PC-9 (cell line): Measurements from ENCODE around the gene TUBB2A. TPM values are rescaled to one million over a fixed set of nuclear protein-coding genes. Genes with fewer than 3 reads are reported as not detected.
"Not testable (repeated sequence)": the region's sequence is repeated elsewhere in the genome, so short reads cannot be mapped to it uniquely, and the experiment has no call there.

Experiments used
- BruUV-seq: library from RNA; stranded (reverse); fragments of 400-500 nt; replicated peaks from 2 replicates; lab custom pipeline; 2021; lab: Mats Ljungman, UMichigan
- CTCF ChIA-PET: fragments of 300-600 bp; sonication (Branson Sonifier 250); formaldehyde crosslinking; loops from one replicate; lab custom pipeline; 2022; ENCODE audit warnings: antibody characterized with exemption; lab: Charles Lee
- POLR2A ChIA-PET: fragments of 300-600 bp; sonication (Branson Sonifier 250); formaldehyde crosslinking; loops from one replicate; lab custom pipeline; 2022; ENCODE audit warnings: antibody characterized with exemption; ENCODE audit not compliant: unreplicated experiment; lab: Charles Lee
- DNase-seq, 2 experiments: peaks; one replicate each; pipeline versions ENCODE4 v3.0.0 to v3.0.0-alpha.2; 2015 to 2022; ENCODE audit warnings: mixed read lengths in 1 of 2
- H2AFZ ChIP-seq: fragments of 200-600 bp; sonication (generic); 2 replicates; pipeline ENCODE4 v1.8.1; 2017; ENCODE audit warnings: antibody characterized with exemption
- H3F3A ChIP-seq: fragments of 200-600 bp; sonication (generic); 2 replicates; pipeline ENCODE4 v1.8.1; 2017; ENCODE audit warnings: antibody characterized with exemption, mild to moderate bottlenecking, low read depth; ENCODE audit not compliant: insufficient read depth
- H3K27ac ChIP-seq: fragments of 200-600 bp; sonication (generic); 2 replicates; pipeline ENCODE4 v1.6.1; 2016; ENCODE audit warnings: mixed run types
- H3K27me3 ChIP-seq: fragments of 200-600 bp; sonication (generic); 2 replicates; pipeline ENCODE4 v1.6.1; 2016; ENCODE audit warnings: low read depth, mixed run types; ENCODE audit not compliant: insufficient read depth
- H3K36me3 ChIP-seq: fragments of 200-600 bp; sonication (generic); 2 replicates; pipeline ENCODE4 v1.6.1; 2016; ENCODE audit warnings: low read depth, mixed run types
- H3K4me1 ChIP-seq: fragments of 200-600 bp; sonication (generic); replicated peaks from 2 replicates; pipeline ENCODE4 v1.6.1; 2016; ENCODE audit warnings: mixed run types; ENCODE audit not compliant: insufficient read depth
- H3K4me2 ChIP-seq: fragments of 200-600 bp; sonication (generic); 2 replicates; pipeline ENCODE4 v1.6.1; 2017; ENCODE audit warnings: mixed run types
- H3K4me3 ChIP-seq: fragments of 200-600 bp; sonication (generic); 2 replicates; pipeline ENCODE4 v1.6.1; 2016; ENCODE audit warnings: mixed run types
- H3K79me2 ChIP-seq: fragments of 200-600 bp; sonication (generic); 2 replicates; pipeline ENCODE4 v1.6.1; 2017; ENCODE audit warnings: low read depth, mixed run types
- H3K9me2 ChIP-seq: fragments of 200-600 bp; sonication (generic); 2 replicates; pipeline ENCODE4 v1.8.1; 2017; ENCODE audit warnings: mild to moderate bottlenecking; ENCODE audit not compliant: insufficient read depth
- H3K9me3 ChIP-seq: fragments of 200-600 bp; sonication (generic); 2 replicates; pipeline ENCODE4 v1.8.1; 2016; ENCODE audit warnings: low read depth; ENCODE audit not compliant: insufficient read depth
- H4K20me1 ChIP-seq: fragments of 200-600 bp; sonication (generic); 2 replicates; pipeline ENCODE4 v1.8.1; 2017; ENCODE audit not compliant: insufficient read depth
- CTCF ChIP-seq: fragments of 200-600 bp; sonication (generic); conservative IDR thresholded peaks from 2 replicates; pipeline ENCODE4 v1.6.1; 2017; ENCODE audit warnings: mixed run types, antibody characterized with exemption, mild to moderate bottlenecking, moderate library complexity
- EZH2 ChIP-seq: fragments of 200-600 bp; sonication (generic); IDR thresholded peaks from 2 replicates; pipeline ENCODE4 v1.8.0; 2017; ENCODE audit warnings: antibody characterized with exemption, low read depth
- intact Hi-C: fragments of 100-400 bp; cut with micrococcal nuclease; formaldehyde crosslinking; loops from one replicate; pipeline ENCODE4 v1.10.0; 2022; ENCODE audit not compliant: unreplicated experiment
- total RNA-seq: library from RNA; stranded (reverse); gene quantifications from 2 replicates; pipeline ENCODE4 v1.2.3, GENCODE V29; 2021

Gene TUBB2A
- total RNA-seq, 1 experiment from 2014 or later = 17.0 TPM

- ChIA-PET POLR2A (no interaction called here), CTCF (no interaction called here)
- Histone ChIP-seq H3F3A (peaks cover 11% of the 10 kb centered on the region; the same call in 1 of the 2 replicates), H3K27me3 (no peaks in the 10 kb centered on the region), H2AFZ (no peak overlapping the region), H4K20me1 (no peaks in the 10 kb centered on the region), H3K9me3 (no peaks in the 10 kb centered on the region), H3K36me3 (no peaks in the 10 kb centered on the region), H3K27ac (no peak overlapping the region), H3K4me3 (no peak overlapping the region), H3K79me2 (no peaks in the 10 kb centered on the region), H3K4me1 (peaks cover 12% of the 10 kb centered on the region), H3K4me2 (no peak overlapping the region), H3K9me2 (no peaks in the 10 kb centered on the region)
- no peak for DNase-seq
- BruUV-seq = no TSS peak
- TF ChIP-seq EZH2 (no peak), CTCF (no peak)
- intact Hi-C loops = no loop called here
Measured at GRCh38 chr6:3201388-3201787, 44.0 kb upstream of the TUBB2A start.

- Histone ChIP-seq H3K9me2 (no peaks in the 10 kb centered on the region), H4K20me1 (no peaks in the 10 kb centered on the region)
- POLR2A ChIA-PET = no interaction called here
Measured at GRCh38 chr6:3200682-3201081, 43.3 kb upstream of the TUBB2A start.

GRCh38 chr6:3199382-3199781, 42.0 kb upstream of the TUBB2A start:
- TF ChIP-seq EZH2 (no peak), CTCF (no peak)
- Histone ChIP-seq H3K27me3 (no peaks in the 10 kb centered on the region), H3K36me3 (no peaks in the 10 kb centered on the region), H3K27ac (no peak overlapping the region), H3K9me3 (no peaks in the 10 kb centered on the region), H3K4me1 (peaks cover 9% of the 10 kb centered on the region), H3K79me2 (no peaks in the 10 kb centered on the region), H4K20me1 (no peaks in the 10 kb centered on the region), H3K4me3 (no peak overlapping the region), H3K4me2 (no peak overlapping the region), H2AFZ (no peak overlapping the region), H3F3A (no peaks in the 10 kb centered on the region), H3K9me2 (no peaks in the 10 kb centered on the region)
- CTCF ChIA-PET = no interaction called here
- intact Hi-C loops = no loop called here
- no peak for DNase-seq
- no TSS peak for BruUV-seq
- POLR2A ChIA-PET = no interaction called here

More at GRCh38 chr6:3200682-3201081, 43.3 kb upstream of the TUBB2A start:
- Histone ChIP-seq H3K4me1 (peaks cover 14% of the 10 kb centered on the region), H3K79me2 (no peaks in the 10 kb centered on the region), H3K4me3 (no peak overlapping the region), H2AFZ (no peak overlapping the region), H3K36me3 (no peaks in the 10 kb centered on the region), H3F3A (peaks cover 7% of the 10 kb centered on the region; the same call in 1 of the 2 replicates), H3K4me2 (no peak overlapping the region), H3K9me3 (no peaks in the 10 kb centered on the region), H3K27me3 (no peaks in the 10 kb centered on the region), H3K27ac (no peak overlapping the region)
- DNase-seq = no peak
- intact Hi-C loops = no loop called here
- CTCF ChIA-PET = no interaction called here
- no TSS peak for BruUV-seq
- no peak for TF ChIP-seq CTCF
- no peak for TF ChIP-seq EZH2

GRCh38 chr6:3197734-3198133, 40.4 kb upstream of the TUBB2A start:
- BruUV-seq, H3K9me2 ChIP-seq, intact Hi-C loops, H3K27ac ChIP-seq, H3K9me3 ChIP-seq, H4K20me1 ChIP-seq, H3K4me3 ChIP-seq, DNase-seq, H3K4me1 ChIP-seq, POLR2A ChIA-PET, H2AFZ ChIP-seq, H3K36me3 ChIP-seq, H3K27me3 ChIP-seq, H3K4me2 ChIP-seq, CTCF ChIA-PET, H3K79me2 ChIP-seq, H3F3A ChIP-seq: not testable (repeated sequence)
